Measurements from ENCODE around the gene RAPGEF4. TPM values are rescaled to one million over a fixed set of nuclear protein-coding genes. Genes with fewer than 3 reads are reported as not detected.

Gene RAPGEF4
- total RNA-seq, 1 donor from 2014 or later, result 0.57 TPM

DNA sequence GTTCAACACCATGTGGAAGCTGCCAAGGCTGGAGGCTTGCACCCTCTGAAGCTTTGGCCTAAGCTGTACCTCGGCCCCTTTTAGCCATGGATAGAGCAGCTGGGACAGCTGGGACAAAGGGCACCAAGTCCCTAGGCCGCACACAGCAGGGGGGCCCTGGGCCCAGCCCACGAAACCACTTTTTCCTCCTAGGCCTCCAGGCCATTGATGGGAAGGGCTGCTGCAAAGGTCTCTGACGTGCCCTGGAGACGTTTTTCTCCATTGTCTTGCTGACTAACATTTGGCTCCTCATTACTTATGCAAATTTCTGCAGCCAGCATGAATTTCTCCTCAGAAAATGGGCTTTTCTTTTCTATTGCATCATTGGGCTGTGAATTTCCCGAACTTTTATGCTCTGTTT is 13.7 kb downstream of the RAPGEF4 start:
- Mint-ChIP-seq H3K4me1 (ENCODE audit: low read depth) (no peaks in the 10 kb centered on the region), H3K36me3 (ENCODE audit: low read depth) (peaks cover 7% of the 10 kb centered on the region), H3K27me3 (ENCODE audit: low read depth) (no peaks in the 10 kb centered on the region), H3K27ac (ENCODE audit: unreplicated experiment) (no peak overlapping the region), H3K4me3 (ENCODE audit: unreplicated experiment) (no peak overlapping the region), H3K9me3 (ENCODE audit: low read depth) (peaks cover 16% of the 10 kb centered on the region)
- DNase-seq (ENCODE audit: low spot score), result no peak
- TF ChIP-seq, protein P1, sequence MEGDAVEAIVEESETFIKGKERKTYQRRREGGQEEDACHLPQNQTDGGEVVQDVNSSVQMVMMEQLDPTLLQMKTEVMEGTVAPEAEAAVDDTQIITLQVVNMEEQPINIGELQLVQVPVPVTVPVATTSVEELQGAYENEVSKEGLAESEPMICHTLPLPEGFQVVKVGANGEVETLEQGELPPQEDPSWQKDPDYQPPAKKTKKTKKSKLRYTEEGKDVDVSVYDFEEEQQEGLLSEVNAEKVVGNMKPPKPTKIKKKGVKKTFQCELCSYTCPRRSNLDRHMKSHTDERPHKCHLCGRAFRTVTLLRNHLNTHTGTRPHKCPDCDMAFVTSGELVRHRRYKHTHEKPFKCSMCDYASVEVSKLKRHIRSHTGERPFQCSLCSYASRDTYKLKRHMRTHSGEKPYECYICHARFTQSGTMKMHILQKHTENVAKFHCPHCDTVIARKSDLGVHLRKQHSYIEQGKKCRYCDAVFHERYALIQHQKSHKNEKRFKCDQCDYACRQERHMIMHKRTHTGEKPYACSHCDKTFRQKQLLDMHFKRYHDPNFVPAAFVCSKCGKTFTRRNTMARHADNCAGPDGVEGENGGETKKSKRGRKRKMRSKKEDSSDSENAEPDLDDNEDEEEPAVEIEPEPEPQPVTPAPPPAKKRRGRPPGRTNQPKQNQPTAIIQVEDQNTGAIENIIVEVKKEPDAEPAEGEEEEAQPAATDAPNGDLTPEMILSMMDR (IDR thresholded peaks at IDR 0.05), result no peak

DNA sequence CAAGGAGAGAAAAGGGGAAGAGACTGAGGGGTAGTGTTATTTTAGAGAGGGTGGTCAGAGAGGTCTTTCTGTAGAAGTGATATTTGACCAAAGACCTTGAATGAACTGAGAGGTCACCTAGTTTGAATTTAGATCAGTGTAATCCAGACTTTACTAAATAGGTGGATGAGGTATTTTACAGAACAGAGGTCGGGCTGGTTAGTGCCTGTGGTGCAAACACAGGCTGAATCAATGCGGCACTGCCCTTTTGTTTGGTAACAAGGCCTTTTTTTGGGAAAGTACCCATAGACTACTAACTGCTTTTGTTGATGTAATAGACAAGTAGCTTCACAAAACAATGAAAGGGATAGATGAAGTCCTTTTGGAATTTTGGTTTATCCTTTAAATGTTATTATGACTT is 15.9 kb downstream of the RAPGEF4 start:
- Mint-ChIP-seq H3K4me1 (ENCODE audit: low read depth) (no peaks in the 10 kb centered on the region), H3K9me3 (ENCODE audit: low read depth) (peaks cover 7% of the 10 kb centered on the region), H3K4me3 (ENCODE audit: unreplicated experiment) (no peak overlapping the region), H3K27me3 (ENCODE audit: low read depth) (no peaks in the 10 kb centered on the region), H3K36me3 (ENCODE audit: low read depth) (peaks cover 3% of the 10 kb centered on the region), H3K27ac (ENCODE audit: unreplicated experiment) (no peak overlapping the region)
- no peak for DNase-seq (ENCODE audit: low spot score)
- TF ChIP-seq, protein P1 (IDR thresholded peaks at IDR 0.05), result no peak

- H3K36me3 Mint-ChIP-seq (ENCODE audit: low read depth), result no peaks in the 10 kb centered on the region
- H3K4me3 Mint-ChIP-seq (ENCODE audit: unreplicated experiment), result no peak overlapping the region
- TF ChIP-seq, protein P1 (IDR thresholded peaks at IDR 0.05), result no peak
- no peaks in the 10 kb centered on the region for H3K27me3 Mint-ChIP-seq (ENCODE audit: low read depth)
- DNase-seq (ENCODE audit: low spot score), result no peak
- H3K4me1 Mint-ChIP-seq (ENCODE audit: low read depth), result no peaks in the 10 kb centered on the region
- no peaks in the 10 kb centered on the region for H3K9me3 Mint-ChIP-seq (ENCODE audit: low read depth)
- no peak overlapping the region for H3K27ac Mint-ChIP-seq (ENCODE audit: unreplicated experiment)
Measured at GRCh38 chr2:172753610-172754009, 18.0 kb downstream of the RAPGEF4 start.

GRCh38 chr2:172759441-172759840 is 23.8 kb downstream of the RAPGEF4 start:
- peaks cover 9% of the 10 kb centered on the region for H3K36me3 Mint-ChIP-seq (ENCODE audit: low read depth)
- no peaks in the 10 kb centered on the region for H3K27me3 Mint-ChIP-seq (ENCODE audit: low read depth)
- no peak overlapping the region for H3K4me3 Mint-ChIP-seq (ENCODE audit: unreplicated experiment)
- DNase-seq (ENCODE audit: low spot score), result no peak
- TF ChIP-seq, protein P1 (IDR thresholded peaks at IDR 0.05), result no peak
- H3K4me1 Mint-ChIP-seq (ENCODE audit: low read depth), result no peaks in the 10 kb centered on the region
- no peak overlapping the region for H3K27ac Mint-ChIP-seq (ENCODE audit: unreplicated experiment)
- peaks cover 15% of the 10 kb centered on the region for H3K9me3 Mint-ChIP-seq (ENCODE audit: low read depth)

DNA sequence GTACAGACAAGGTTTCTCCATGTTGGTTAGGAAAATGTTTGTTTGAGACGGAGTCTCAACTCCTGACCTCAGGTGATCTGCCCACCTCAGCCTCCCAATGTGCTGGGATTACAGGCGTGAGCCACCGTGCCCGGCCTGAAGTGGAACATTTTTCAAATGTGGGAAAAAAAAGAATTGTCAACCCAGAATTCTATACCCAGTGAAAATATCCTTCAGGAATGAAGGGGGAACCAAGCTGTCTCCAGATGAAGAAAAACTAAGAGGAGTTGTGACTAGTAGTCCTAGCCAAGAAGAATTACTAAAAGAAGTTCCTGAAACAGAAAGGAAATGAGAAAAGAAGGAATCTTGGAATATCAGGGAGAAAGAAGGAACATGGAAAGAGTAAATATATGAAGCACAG is 25.7 kb downstream of the RAPGEF4 start:
- H3K27me3 Mint-ChIP-seq (ENCODE audit: low read depth), result no peaks in the 10 kb centered on the region
- no peak overlapping the region for H3K4me3 Mint-ChIP-seq (ENCODE audit: unreplicated experiment)
- no peak overlapping the region for H3K27ac Mint-ChIP-seq (ENCODE audit: unreplicated experiment)
- TF ChIP-seq, protein P1 (IDR thresholded peaks at IDR 0.05), result no peak
- H3K9me3 Mint-ChIP-seq (ENCODE audit: low read depth), result peaks cover 15% of the 10 kb centered on the region
- DNase-seq (ENCODE audit: low spot score), result no peak
- no peaks in the 10 kb centered on the region for H3K4me1 Mint-ChIP-seq (ENCODE audit: low read depth)
- peaks cover 10% of the 10 kb centered on the region for H3K36me3 Mint-ChIP-seq (ENCODE audit: low read depth)
